HG03060 (cell line): ENCODE results near the gene SLC17A8.
"Not testable (repeated sequence)": the region's sequence is repeated elsewhere in the genome, so short reads cannot be mapped to it uniquely, and the experiment has no call there.

ENCODE experiments used
- ATAC-seq: cut with Tn5 transposase; IDR thresholded peaks from one replicate; pipeline ENCODE4 v1.9.1; 2021; ENCODE audit warnings: low read depth, moderate number of reproducible peaks; ENCODE audit not compliant: unreplicated experiment

The SLC17A8 gene

DNA sequence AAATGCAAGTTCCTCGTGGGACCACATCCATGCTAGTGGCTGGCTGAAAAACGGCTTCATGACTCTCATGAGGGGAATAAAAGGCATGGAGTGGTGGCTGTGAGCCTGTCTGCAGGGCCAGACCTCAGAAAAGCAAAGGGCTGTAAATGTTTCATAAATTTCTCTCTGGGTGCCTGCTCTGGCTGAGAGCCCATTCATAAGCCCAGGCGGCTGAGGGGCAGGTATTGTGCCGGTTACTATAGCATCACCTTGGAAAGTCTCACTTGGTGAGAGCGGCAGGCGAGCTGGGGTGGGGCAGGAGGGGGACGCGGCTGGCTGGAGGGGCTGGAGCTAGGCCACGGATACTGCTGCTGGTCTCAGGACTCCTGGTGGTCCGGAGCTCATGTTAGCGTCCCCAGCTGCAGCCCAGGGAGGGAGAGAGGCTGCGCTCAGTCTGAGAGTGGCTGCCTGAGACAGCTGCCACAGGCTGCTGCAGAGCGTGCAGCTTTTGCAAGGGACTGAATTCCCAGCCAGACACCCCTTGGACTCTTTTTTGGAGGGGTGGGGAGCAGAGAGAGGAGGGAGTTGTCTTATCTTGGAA, at the start of gene SLC17A8:
Gene SLC17A8 (plus strand): TSS at position 431 of the 580 bp plus-strand sequence. CDS start 318 bp downstream, outside the sequence.
- no peak for ATAC-seq

GRCh38 chr12:100308138-100308537, 48.7 kb upstream of the SLC17A8 start:
- ATAC-seq, result not testable (repeated sequence)

- no peak for ATAC-seq
Measured at GRCh38 chr12:100311317-100311716, 45.6 kb upstream of the SLC17A8 start.

- ATAC-seq, result no peak
Measured at GRCh38 chr12:100317371-100317770, 39.5 kb upstream of the SLC17A8 start.

DNA sequence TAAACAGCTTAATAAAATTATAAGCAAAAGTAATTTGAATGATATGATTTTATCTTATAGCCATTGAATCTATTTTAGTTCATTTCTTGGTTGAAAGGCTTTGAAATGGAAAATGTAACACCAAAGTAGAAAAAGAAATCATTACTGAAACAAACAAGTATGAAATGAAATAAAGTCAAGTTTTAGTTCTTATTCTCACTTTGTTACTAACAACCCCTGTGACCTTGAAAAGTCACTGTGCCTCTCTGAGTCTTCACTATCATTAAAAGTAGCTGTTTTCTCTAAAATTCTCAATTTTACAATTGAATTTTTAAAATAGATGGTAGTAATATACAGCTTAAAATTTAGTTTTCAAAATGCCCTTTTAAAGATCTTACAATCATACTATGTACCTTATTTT, 32.4 kb upstream of the SLC17A8 start:
- no peak for ATAC-seq

- ATAC-seq, result no peak
Measured at GRCh38 chr12:100326208-100326607, 30.7 kb upstream of the SLC17A8 start.

GRCh38 chr12:100329800-100330199, 27.1 kb upstream of the SLC17A8 start:
- ATAC-seq, result peak; percentile 56

- ATAC-seq, result no peak
Measured at GRCh38 chr12:100331871-100332270, 25.0 kb upstream of the SLC17A8 start.

- no peak for ATAC-seq
Measured at GRCh38 chr12:100332852-100333251, 24.0 kb upstream of the SLC17A8 start.

- ATAC-seq, result no peak
Measured at GRCh38 chr12:100337299-100337698, 19.6 kb upstream of the SLC17A8 start.

- no peak for ATAC-seq
Measured at GRCh38 chr12:100337727-100338126, 19.1 kb upstream of the SLC17A8 start.

DNA sequence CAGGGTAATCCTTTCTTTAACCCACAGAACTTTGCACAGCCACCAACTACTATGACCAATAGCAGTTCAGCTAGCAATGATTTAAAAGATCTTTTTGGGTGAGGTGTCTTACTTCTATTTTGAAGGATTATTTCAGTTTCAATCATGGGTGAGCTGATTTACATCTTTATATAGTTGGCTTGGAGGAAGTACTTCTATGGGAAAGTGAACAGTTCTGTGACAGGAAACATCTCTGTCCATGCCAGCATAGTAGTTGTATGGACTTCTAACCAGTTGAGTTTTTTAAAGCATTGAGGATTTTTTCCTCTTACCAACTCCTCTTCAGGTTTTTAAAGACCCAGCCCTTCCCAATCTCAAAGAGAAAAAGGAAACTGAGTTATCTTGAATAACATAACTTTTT, 17.8 kb upstream of the SLC17A8 start:
- no peak for ATAC-seq

GRCh38 chr12:100342897-100343296, 14.0 kb upstream of the SLC17A8 start:
- ATAC-seq, result not testable (repeated sequence)

GRCh38 chr12:100344351-100344750, 12.5 kb upstream of the SLC17A8 start:
- ATAC-seq, result not testable (repeated sequence)

GRCh38 chr12:100345020-100345767, 11.7 kb upstream of the SLC17A8 start:
- ATAC-seq, result no peak

GRCh38 chr12:100346660-100347059, 10.2 kb upstream of the SLC17A8 start:
- ATAC-seq, result no peak

- ATAC-seq, result no peak
Measured at GRCh38 chr12:100348657-100349454, 8.0 kb upstream of the SLC17A8 start.

DNA sequence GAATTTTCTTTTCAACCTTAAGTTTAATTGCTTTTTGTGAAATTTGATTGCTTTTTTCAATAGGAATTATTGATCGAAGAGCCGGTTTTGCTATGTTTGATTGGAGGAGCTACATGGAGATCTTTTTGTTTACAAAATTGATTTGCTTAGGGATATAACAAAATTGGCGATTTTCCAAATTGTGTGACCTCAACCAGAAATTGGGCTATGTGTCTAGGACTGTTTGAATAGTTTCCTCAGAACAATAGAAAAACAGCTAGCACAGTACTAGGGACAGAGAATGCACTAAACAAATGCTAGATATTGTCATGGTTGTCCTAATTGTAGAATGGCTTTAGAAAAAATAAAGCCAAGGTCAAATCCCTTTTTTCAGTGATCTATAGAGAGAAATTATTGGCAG, 2.4 kb downstream of the SLC17A8 start:
- ATAC-seq, result no peak

GRCh38 chr12:100359822-100360221, 2.9 kb downstream of the SLC17A8 start:
- no peak for ATAC-seq

- ATAC-seq, result no peak
Measured at GRCh38 chr12:100360450-100360849, 3.6 kb downstream of the SLC17A8 start.

- no peak for ATAC-seq
Measured at GRCh38 chr12:100364324-100364723, 7.5 kb downstream of the SLC17A8 start.
